HG03520 (cell line): ENCODE data around the gene GNAL.
A peak's percentile ranks its signal among the peaks of the same experiment; 100 is the strongest.
"Not testable (repeated sequence)": the region's sequence is repeated elsewhere in the genome, so short reads cannot be mapped to it uniquely, and the experiment has no call there.

Experiments
- ATAC-seq: cut with Tn5 transposase; IDR thresholded peaks from one replicate; pipeline ENCODE4 v1.9.1; 2021; ENCODE audit warnings: mild to moderate bottlenecking, moderate library complexity; ENCODE audit not compliant: unreplicated experiment

The GNAL gene

GRCh38 chr18:11844436-11844835 is 155.4 kb downstream of the GNAL start:
- no peak for ATAC-seq

GRCh38 chr18:11845654-11846053 is 156.6 kb downstream of the GNAL start:
- no peak for ATAC-seq

- ATAC-seq: no peak
Observed at GRCh38 chr18:11847811-11848210, 158.7 kb downstream of the GNAL start.

- no peak for ATAC-seq
Observed at GRCh38 chr18:11849279-11849678, 160.2 kb downstream of the GNAL start.

GRCh38 chr18:11849841-11850634 is 161.0 kb downstream of the GNAL start:
- ATAC-seq: no peak

GRCh38 chr18:11850821-11851145 is 161.7 kb downstream of the GNAL start:
- peak; percentile 29 for ATAC-seq

GRCh38 chr18:11851146-11851805 is 162.2 kb downstream of the GNAL start, which contains the start of gene CHMP1B:
CHMP1B (plus strand) TSS chr18:11851413; CDS start chr18:11851512, 99 bp downstream.
- peak; percentile 89 for ATAC-seq

- no peak for ATAC-seq
Observed at GRCh38 chr18:11851806-11852337, 162.8 kb downstream of the GNAL start.

GRCh38 chr18:11854554-11854953 is 165.5 kb downstream of the GNAL start:
- not testable (repeated sequence) for ATAC-seq

- ATAC-seq: no peak
Observed at GRCh38 chr18:11857177-11857887, 168.3 kb downstream of the GNAL start.

- ATAC-seq: no peak
Observed at GRCh38 chr18:11859282-11859830, 170.3 kb downstream of the GNAL start.

GRCh38 chr18:11859903-11860407 is 170.9 kb downstream of the GNAL start:
- no peak for ATAC-seq

- no peak for ATAC-seq
Observed at GRCh38 chr18:11860594-11861450, 171.8 kb downstream of the GNAL start.

GRCh38 chr18:11861583-11862288 is 172.7 kb downstream of the GNAL start:
- ATAC-seq: no peak

- ATAC-seq: no peak
Observed at GRCh38 chr18:11862468-11863137, 173.5 kb downstream of the GNAL start.

GRCh38 chr18:11864471-11864870 is 175.4 kb downstream of the GNAL start:
- no peak for ATAC-seq

GRCh38 chr18:11865071-11865470 is 176.0 kb downstream of the GNAL start:
- ATAC-seq: no peak

GRCh38 chr18:11866329-11866728 is 177.3 kb downstream of the GNAL start:
- ATAC-seq: no peak

- ATAC-seq: no peak
Observed at GRCh38 chr18:11866764-11867163, 177.7 kb downstream of the GNAL start.
